ENCODE data around the gene IL17A.

The IL17A gene

DNA sequence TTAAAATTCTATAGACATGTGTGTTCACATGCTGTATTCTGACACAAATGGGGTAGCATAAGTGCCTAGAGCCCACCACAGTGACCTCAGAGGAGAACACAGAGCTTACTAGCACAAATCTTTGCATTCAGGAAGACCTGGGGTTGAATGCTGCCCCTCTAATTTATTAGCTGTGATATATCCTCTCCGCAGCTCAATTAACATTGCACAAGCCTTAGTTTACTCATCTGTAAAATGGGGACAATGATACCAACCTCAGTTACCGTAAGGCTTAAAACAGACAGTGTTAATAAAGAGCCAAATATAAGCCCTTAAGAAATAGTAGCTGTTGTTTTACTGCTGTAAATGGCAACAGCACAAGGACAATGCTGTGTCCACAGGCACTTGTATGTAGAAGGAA, 36.2 kb upstream of the IL17A start:
- no peaks in the 10 kb centered on the region for H3K9me3 ChIP-seq (ENCODE audit: severe bottlenecking)
- peaks cover 7% of the 10 kb centered on the region for H3K4me1 ChIP-seq (ENCODE audit: insufficient read depth, poor library complexity, severe bottlenecking)
- no peak overlapping the region for H3K27ac ChIP-seq (ENCODE audit: poor library complexity, severe bottlenecking)
- no peaks in the 10 kb centered on the region for H3K36me3 ChIP-seq (ENCODE audit: low read depth)
- H3K4me3 ChIP-seq (ENCODE audit: severe bottlenecking): no peak overlapping the region
- ATAC-seq (ENCODE audit: low read depth) (no peak), DNase-seq (ENCODE audit: low spot score) (no peak)
- H3K27me3 ChIP-seq (ENCODE audit: insufficient read depth, poor library complexity, severe bottlenecking): peaks cover 6% of the 10 kb centered on the region
- TF ChIP-seq, protein P1, sequence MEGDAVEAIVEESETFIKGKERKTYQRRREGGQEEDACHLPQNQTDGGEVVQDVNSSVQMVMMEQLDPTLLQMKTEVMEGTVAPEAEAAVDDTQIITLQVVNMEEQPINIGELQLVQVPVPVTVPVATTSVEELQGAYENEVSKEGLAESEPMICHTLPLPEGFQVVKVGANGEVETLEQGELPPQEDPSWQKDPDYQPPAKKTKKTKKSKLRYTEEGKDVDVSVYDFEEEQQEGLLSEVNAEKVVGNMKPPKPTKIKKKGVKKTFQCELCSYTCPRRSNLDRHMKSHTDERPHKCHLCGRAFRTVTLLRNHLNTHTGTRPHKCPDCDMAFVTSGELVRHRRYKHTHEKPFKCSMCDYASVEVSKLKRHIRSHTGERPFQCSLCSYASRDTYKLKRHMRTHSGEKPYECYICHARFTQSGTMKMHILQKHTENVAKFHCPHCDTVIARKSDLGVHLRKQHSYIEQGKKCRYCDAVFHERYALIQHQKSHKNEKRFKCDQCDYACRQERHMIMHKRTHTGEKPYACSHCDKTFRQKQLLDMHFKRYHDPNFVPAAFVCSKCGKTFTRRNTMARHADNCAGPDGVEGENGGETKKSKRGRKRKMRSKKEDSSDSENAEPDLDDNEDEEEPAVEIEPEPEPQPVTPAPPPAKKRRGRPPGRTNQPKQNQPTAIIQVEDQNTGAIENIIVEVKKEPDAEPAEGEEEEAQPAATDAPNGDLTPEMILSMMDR (IDR thresholded peaks at IDR 0.05; ENCODE audit: poor library complexity, severe bottlenecking): no peak

DNA sequence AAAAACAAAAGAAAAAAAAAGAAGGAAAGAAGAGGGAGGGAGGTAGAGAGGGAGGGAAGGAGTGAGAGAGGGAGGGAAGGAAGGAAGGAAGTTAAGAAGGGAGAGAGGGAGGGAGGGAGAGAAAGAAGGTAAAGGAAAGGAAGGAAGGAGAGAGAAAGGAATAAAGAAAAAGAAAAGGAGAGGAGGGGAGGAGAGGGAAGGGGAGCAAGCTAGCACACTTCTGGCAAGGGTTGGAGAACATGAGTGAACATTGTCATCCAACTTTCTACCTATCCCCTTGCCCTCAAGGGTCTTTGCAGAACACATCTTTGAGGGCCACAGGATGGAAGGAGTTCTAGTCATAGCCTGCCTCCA, 34.1 kb upstream of the IL17A start:
- Histone ChIP-seq H3K27me3 (ENCODE audit: insufficient read depth, poor library complexity, severe bottlenecking) (peaks cover 4% of the 10 kb centered on the region), H3K27ac (ENCODE audit: poor library complexity, severe bottlenecking) (no peak overlapping the region), H3K9me3 (ENCODE audit: severe bottlenecking) (no peaks in the 10 kb centered on the region), H3K4me3 (ENCODE audit: severe bottlenecking) (no peak overlapping the region), H3K36me3 (ENCODE audit: low read depth) (no peaks in the 10 kb centered on the region), H3K4me1 (ENCODE audit: insufficient read depth, poor library complexity, severe bottlenecking) (peaks cover 16% of the 10 kb centered on the region)
- TF ChIP-seq, protein P1 (IDR thresholded peaks at IDR 0.05; ENCODE audit: poor library complexity, severe bottlenecking): no peak
- DNase-seq (ENCODE audit: low spot score): no peak
- ATAC-seq (ENCODE audit: low read depth): no peak

DNA sequence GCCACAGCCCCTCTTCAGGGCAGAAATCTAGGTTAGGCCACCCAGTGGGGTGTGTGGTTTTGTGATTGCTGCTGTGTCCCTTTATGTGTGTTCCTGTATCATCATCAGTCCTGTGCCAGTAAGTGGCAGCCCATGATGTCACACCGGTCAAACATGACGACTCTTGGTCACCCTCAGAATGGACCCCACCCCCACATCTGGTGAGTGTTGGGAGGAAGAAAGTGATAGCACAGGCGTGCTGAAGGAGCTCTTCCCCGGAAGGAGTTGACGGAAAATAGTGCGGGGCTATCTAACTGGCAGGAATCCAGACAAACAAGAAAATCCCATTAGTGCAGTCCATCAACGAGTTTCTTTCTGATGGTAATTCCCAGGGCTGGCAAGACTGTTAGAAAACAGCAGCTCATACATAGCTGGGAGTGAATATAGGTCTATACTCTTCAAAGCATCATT, 33.4 kb upstream of the IL17A start:
- TF ChIP-seq, protein P1 (IDR thresholded peaks at IDR 0.05; ENCODE audit: poor library complexity, severe bottlenecking): no peak
- ATAC-seq (ENCODE audit: low read depth) (no peak), DNase-seq (ENCODE audit: low spot score) (no peak)
- H3K4me3 ChIP-seq (ENCODE audit: severe bottlenecking): no peak overlapping the region
- peaks cover 16% of the 10 kb centered on the region for H3K4me1 ChIP-seq (ENCODE audit: insufficient read depth, poor library complexity, severe bottlenecking)
- no peaks in the 10 kb centered on the region for H3K27me3 ChIP-seq (ENCODE audit: insufficient read depth, poor library complexity, severe bottlenecking)
- no peaks in the 10 kb centered on the region for H3K9me3 ChIP-seq (ENCODE audit: severe bottlenecking)
- no peaks in the 10 kb centered on the region for H3K36me3 ChIP-seq (ENCODE audit: low read depth)
- H3K27ac ChIP-seq (ENCODE audit: poor library complexity, severe bottlenecking): no peak overlapping the region

DNA sequence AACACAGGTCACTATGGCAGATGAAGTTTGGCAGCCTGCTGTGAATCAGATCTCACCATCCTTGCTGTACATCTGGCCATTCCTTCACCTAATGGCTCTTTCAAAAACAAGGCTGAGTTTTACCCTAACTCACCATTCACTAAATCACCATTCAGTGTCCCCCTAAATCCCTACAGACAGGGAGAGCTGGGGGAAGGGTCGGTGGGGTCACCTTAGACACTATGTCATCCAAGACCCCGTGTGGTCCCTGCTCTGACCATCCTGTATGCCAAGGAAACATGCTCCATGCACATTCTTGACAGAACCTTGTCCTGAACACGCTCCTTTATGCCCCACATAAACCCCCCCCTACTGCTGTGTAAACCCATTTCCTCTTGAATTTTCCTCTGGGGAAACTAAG, 31.8 kb upstream of the IL17A start:
- DNase-seq (ENCODE audit: low spot score) (no peak), ATAC-seq (ENCODE audit: low read depth) (no peak)
- H3K36me3 ChIP-seq (ENCODE audit: low read depth): no peaks in the 10 kb centered on the region
- no peak overlapping the region for H3K4me3 ChIP-seq (ENCODE audit: severe bottlenecking)
- H3K27ac ChIP-seq (ENCODE audit: poor library complexity, severe bottlenecking): peak overlapping the region; percentile 54
- no peaks in the 10 kb centered on the region for H3K27me3 ChIP-seq (ENCODE audit: insufficient read depth, poor library complexity, severe bottlenecking)
- TF ChIP-seq, protein P1 (IDR thresholded peaks at IDR 0.05; ENCODE audit: poor library complexity, severe bottlenecking): no peak
- H3K4me1 ChIP-seq (ENCODE audit: insufficient read depth, poor library complexity, severe bottlenecking): peaks cover 16% of the 10 kb centered on the region
- H3K9me3 ChIP-seq (ENCODE audit: severe bottlenecking): no peaks in the 10 kb centered on the region

GRCh38 chr6:52155791-52156576, 30.2 kb upstream of the IL17A start:
- Histone ChIP-seq H3K27me3 (ENCODE audit: insufficient read depth, poor library complexity, severe bottlenecking) (no peaks in the 10 kb centered on the region), H3K27ac (ENCODE audit: poor library complexity, severe bottlenecking) (peak overlapping the region; percentile 54), H3K4me1 (ENCODE audit: insufficient read depth, poor library complexity, severe bottlenecking) (peaks cover 16% of the 10 kb centered on the region), H3K9me3 (ENCODE audit: severe bottlenecking) (no peaks in the 10 kb centered on the region), H3K36me3 (ENCODE audit: low read depth) (no peaks in the 10 kb centered on the region), H3K4me3 (ENCODE audit: severe bottlenecking) (no peak overlapping the region)
- ATAC-seq (ENCODE audit: low read depth) (peak; percentile 35; the same call in 1 of the 3 replicates), DNase-seq (ENCODE audit: low spot score) (no peak)
- TF ChIP-seq, protein P1 (IDR thresholded peaks at IDR 0.05; ENCODE audit: poor library complexity, severe bottlenecking): no peak
